ENCODE results near the gene SLC12A8. TPM values are rescaled to one million over a fixed set of nuclear protein-coding genes. Genes with fewer than 3 reads are reported as not detected.

Gene SLC12A8
- total RNA-seq, 2 donors from 2014 or later: 3.0 to 4.1 TPM

DNA sequence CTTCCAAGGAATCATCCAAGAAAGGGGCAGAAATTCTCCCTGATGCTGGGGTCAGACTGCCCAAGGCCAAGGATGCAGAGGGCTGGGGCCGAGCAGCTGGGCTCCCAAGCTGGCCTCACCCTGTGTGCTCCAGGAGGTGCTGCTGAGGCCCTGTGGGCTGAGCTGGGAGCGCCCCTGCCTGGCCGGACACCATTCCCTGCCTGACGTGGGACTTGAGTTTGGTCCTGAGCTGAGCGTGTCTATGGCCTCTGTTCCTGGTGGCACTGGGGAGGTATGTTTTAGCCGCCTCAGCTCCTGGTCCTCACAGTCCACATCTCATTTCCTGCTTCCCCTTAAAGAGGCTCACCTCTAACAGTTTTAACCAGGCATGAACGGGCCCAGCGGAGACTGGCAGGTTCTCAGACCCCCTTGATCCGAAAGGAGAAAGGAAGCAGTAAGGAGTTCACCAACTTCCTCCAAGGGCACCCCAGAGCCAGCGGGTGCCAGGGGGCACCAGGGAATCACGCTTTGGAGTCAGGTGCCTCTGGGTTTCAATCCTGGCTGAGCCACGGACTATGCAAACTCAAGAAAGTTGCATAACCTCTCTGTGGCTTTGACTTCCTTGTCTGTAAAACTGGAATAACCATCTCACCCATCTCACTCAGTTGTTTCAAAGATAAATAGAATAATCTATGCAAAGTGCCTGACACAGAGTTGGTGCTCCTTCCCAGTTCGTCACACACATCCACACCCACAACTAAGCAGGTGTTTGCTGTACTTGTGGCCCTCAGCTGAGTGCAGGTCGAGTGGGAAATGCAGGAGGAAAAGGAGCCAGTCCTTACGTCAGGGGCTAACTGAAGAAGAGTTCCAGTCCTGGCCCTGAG lies 48.6 kb downstream of the SLC12A8 start:
- ATAC-seq (ENCODE audit: insufficient number of reproducible peaks, low FRiP score, low read depth) (no peak), DNase-seq (ENCODE audit: low spot score) (no peak)
- Histone ChIP-seq H3K4me1 (ENCODE audit: control insufficient read depth in 1 of 2, low read depth in 2 of 2) (peaks cover 0 to 10% of the 10 kb centered on the region in 2 donors), H3K27me3 (replicated peaks; ENCODE audit: insufficient read depth) (no peaks in the 10 kb centered on the region), H3K9me3 (no peaks in the 10 kb centered on the region), H3K4me3 (no peak overlapping the region), H3K36me3 (no peaks in the 10 kb centered on the region), H3K27ac (no peak overlapping the region)
- TF ChIP-seq, protein P1, sequence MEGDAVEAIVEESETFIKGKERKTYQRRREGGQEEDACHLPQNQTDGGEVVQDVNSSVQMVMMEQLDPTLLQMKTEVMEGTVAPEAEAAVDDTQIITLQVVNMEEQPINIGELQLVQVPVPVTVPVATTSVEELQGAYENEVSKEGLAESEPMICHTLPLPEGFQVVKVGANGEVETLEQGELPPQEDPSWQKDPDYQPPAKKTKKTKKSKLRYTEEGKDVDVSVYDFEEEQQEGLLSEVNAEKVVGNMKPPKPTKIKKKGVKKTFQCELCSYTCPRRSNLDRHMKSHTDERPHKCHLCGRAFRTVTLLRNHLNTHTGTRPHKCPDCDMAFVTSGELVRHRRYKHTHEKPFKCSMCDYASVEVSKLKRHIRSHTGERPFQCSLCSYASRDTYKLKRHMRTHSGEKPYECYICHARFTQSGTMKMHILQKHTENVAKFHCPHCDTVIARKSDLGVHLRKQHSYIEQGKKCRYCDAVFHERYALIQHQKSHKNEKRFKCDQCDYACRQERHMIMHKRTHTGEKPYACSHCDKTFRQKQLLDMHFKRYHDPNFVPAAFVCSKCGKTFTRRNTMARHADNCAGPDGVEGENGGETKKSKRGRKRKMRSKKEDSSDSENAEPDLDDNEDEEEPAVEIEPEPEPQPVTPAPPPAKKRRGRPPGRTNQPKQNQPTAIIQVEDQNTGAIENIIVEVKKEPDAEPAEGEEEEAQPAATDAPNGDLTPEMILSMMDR (IDR thresholded peaks at IDR 0.05): no peak

DNA sequence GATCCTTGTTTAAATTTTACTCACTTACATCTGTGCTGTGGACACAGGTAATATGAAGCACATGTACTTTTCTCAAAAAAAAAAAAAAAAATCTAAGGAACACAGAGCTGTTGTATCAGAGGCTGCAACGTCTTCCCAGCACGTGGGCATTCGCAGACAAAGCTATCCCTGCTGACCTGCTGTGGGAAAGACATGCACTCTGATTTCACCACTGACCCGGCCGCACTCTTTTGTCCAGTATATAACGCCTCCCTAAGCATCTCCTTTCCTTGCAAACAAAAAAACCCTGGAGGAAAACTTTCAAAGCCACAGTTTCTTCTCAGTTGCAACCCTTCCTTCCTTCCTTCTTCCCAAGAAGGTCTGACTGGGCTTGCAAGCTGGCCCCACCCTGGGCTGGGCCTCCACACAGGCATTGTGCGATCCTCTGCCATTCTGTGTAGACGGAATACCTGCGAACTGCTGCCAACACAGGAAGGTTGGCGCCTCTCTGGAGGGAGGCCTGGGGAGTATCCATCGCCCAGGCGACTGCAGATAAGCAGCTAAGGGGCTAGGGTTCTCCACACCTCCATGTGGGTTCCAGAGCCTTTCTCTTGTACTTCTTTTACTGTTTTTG lies 50.8 kb downstream of the SLC12A8 start:
- Histone ChIP-seq H3K27ac (no peak overlapping the region), H3K9me3 (no peaks in the 10 kb centered on the region), H3K36me3 (no peaks in the 10 kb centered on the region), H3K27me3 (replicated peaks; ENCODE audit: insufficient read depth) (no peaks in the 10 kb centered on the region), H3K4me3 (no peak overlapping the region), H3K4me1 (ENCODE audit: control insufficient read depth in 1 of 2, low read depth in 2 of 2) (no peaks in the 10 kb centered on the region)
- DNase-seq (ENCODE audit: low spot score) (no peak), ATAC-seq (ENCODE audit: insufficient number of reproducible peaks, low FRiP score, low read depth) (no peak)
- TF ChIP-seq, protein P1 (IDR thresholded peaks at IDR 0.05): no peak

DNA sequence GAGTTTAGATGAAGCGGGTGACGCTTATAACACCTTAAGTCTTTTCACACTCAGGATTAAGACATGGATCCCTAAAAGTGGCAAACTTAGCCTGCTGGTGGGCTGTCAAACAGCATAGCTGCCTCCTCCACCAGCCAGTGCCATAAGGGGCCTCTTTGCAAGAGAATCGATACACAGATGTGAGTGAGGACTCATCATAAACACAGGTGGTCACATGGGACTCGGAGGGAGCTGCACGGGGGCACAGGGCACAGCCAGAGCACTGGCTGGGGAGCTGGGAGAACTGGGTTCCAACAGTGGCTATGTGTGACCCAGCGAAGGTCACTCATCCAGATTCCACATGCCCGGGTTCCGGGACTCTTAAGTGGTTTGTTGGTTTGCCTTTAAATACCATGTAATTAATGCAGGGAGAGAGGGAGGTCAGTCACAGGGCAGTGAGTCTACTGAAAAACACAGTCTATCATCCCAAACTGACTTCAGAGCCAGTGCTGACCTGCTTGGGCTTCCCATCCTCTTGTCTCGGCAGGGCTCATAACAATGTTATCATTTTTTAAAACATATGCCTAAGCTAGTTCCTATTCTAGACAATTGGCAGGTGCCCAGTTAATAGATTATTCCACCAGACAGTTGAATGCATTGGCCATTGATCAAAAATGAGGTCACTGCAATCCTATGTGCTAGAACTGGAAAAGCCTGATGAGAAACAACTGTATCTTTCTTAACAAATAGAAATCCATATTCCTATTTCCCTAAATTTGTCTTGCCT lies 51.8 kb downstream of the SLC12A8 start:
- Histone ChIP-seq H3K9me3 (no peaks in the 10 kb centered on the region), H3K27ac (no peak overlapping the region), H3K36me3 (no peaks in the 10 kb centered on the region), H3K4me3 (no peak overlapping the region), H3K27me3 (replicated peaks; ENCODE audit: insufficient read depth) (no peaks in the 10 kb centered on the region), H3K4me1 (ENCODE audit: control insufficient read depth in 1 of 2, low read depth in 2 of 2) (no peaks in the 10 kb centered on the region)
- TF ChIP-seq, protein P1 (IDR thresholded peaks at IDR 0.05): no peak
- DNase-seq (ENCODE audit: low spot score): no peak
- ATAC-seq (ENCODE audit: insufficient number of reproducible peaks, low FRiP score, low read depth): no peak

DNA sequence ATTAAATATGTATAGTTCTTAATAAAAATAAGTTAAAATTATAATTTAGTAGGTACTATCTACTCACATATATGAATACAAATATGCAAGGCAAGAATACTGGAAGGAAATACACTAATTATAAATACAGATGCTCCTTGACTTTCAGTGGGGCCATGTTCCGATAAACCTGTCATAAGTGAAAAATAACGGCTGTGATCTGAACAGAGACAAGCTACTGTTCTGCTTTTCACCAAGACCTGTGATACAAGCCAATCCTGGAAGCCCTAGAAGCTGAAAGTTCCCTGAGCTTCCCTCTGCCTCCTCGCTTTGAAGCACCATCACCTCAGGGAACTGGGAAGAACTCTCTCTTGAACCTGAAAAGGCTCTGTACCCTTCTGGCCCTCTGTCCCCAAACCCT lies 55.4 kb downstream of the SLC12A8 start:
- DNase-seq (ENCODE audit: low spot score) (no peak), ATAC-seq (ENCODE audit: insufficient number of reproducible peaks, low FRiP score, low read depth) (no peak)
- H3K27me3 ChIP-seq (replicated peaks; ENCODE audit: insufficient read depth): no peaks in the 10 kb centered on the region
- H3K36me3 ChIP-seq: no peaks in the 10 kb centered on the region
- no peak overlapping the region for H3K27ac ChIP-seq
- TF ChIP-seq, protein P1 (IDR thresholded peaks at IDR 0.05): no peak
- peaks cover 0 to 10% of the 10 kb centered on the region in 2 donors for H3K4me1 ChIP-seq (ENCODE audit: control insufficient read depth in 1 of 2, low read depth in 2 of 2)
- H3K4me3 ChIP-seq: no peak overlapping the region
- no peaks in the 10 kb centered on the region for H3K9me3 ChIP-seq

DNA sequence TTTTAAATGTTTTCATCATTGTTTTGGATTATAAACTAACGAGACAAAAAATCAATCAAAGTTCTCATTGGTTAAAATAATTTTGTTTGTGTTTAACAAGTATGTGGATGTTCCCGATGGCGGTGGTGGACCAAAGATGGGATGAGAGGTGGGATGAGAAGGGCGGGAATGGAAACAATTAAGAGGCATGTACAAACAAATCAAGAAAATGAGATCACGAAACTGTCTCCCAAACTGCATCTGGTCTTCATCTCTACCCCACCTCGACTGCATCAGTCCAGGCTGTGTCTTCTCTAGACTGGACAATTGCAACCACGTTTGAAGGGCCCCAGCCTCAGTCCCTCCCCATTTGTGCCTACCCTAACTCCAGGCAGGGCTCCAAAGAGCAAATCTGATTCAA lies 56.1 kb downstream of the SLC12A8 start:
- no peak for ATAC-seq (ENCODE audit: insufficient number of reproducible peaks, low FRiP score, low read depth)
- DNase-seq (ENCODE audit: low spot score): no peak
- no peak overlapping the region for H3K27ac ChIP-seq

More for the DNA sequence above, 56.1 kb downstream of the SLC12A8 start:
- Histone ChIP-seq H3K36me3 (no peaks in the 10 kb centered on the region), H3K4me3 (no peak overlapping the region), H3K27me3 (replicated peaks; ENCODE audit: insufficient read depth) (no peaks in the 10 kb centered on the region), H3K9me3 (no peaks in the 10 kb centered on the region), H3K4me1 (ENCODE audit: control insufficient read depth in 1 of 2, low read depth in 2 of 2) (peaks cover 0 to 18% of the 10 kb centered on the region in 2 donors)
- TF ChIP-seq, protein P1 (IDR thresholded peaks at IDR 0.05): no peak

Measured in thoracic aorta (tissue), 2 donors.